ENCODE results near the gene ORC6.

ORC6 gene

GRCh38 chr16:46701615-46702014, 12.2 kb downstream of the ORC6 start:
- Histone ChIP-seq H3K9ac (ENCODE audit: low read length) (no peak overlapping the region), H3K9me3 (ENCODE audit: control insufficient read depth, insufficient read depth, low read depth, low read length) (no peaks in the 10 kb centered on the region), H3K36me3 (ENCODE audit: control insufficient read depth, insufficient read depth, low read length) (peaks cover 42% of the 10 kb centered on the region), H3K4me1 (ENCODE audit: control insufficient read depth, insufficient read depth, low read length) (no peaks in the 10 kb centered on the region), H3K4me3 (ENCODE audit: low read depth, low read length) (no peak overlapping the region), H3K27me3 (ENCODE audit: control insufficient read depth, insufficient read depth, low read length) (no peaks in the 10 kb centered on the region), H3K27ac (ENCODE audit: low read depth, low read length) (no peak overlapping the region)

- Histone ChIP-seq H3K4me3 (ENCODE audit: low read depth, low read length) (no peak overlapping the region), H3K36me3 (ENCODE audit: control insufficient read depth, insufficient read depth, low read length) (peaks cover 37% of the 10 kb centered on the region)
Measured at GRCh38 chr16:46702030-46702429, 12.6 kb downstream of the ORC6 start.

DNA sequence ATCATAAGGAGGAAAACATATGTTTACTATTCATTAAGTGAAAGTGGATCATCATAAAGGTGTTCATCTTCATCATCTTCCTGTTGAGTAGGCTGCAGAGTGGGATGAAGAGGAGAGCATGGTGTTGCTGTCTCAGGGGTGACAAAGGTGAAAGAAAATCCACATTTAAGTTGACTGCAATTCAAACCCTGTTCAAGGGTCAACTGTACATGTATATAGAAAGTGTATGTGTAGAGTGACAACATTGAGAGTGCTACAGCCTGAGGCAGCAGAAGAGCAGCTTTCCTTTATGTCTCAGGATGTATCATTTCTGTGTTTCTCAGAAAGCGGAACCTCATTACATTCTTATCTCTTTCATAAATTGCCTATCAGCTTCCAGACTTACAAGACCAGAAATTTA, 17.2 kb downstream of the ORC6 start:
- no peaks in the 10 kb centered on the region for H3K9me3 ChIP-seq (ENCODE audit: control insufficient read depth, insufficient read depth, low read depth, low read length)
- H3K27ac ChIP-seq (ENCODE audit: low read depth, low read length) = no peak overlapping the region
- no peaks in the 10 kb centered on the region for H3K4me1 ChIP-seq (ENCODE audit: control insufficient read depth, insufficient read depth, low read length)

More at GRCh38 chr16:46702030-46702429, 12.6 kb downstream of the ORC6 start:
- Histone ChIP-seq H3K27me3 (ENCODE audit: control insufficient read depth, insufficient read depth, low read length) (no peaks in the 10 kb centered on the region), H3K9ac (ENCODE audit: low read length) (no peak overlapping the region), H3K9me3 (ENCODE audit: control insufficient read depth, insufficient read depth, low read depth, low read length) (no peaks in the 10 kb centered on the region), H3K4me1 (ENCODE audit: control insufficient read depth, insufficient read depth, low read length) (no peaks in the 10 kb centered on the region), H3K27ac (ENCODE audit: low read depth, low read length) (no peak overlapping the region)

GRCh38 chr16:46709469-46710005, 20.1 kb downstream of the ORC6 start:
- no peaks in the 10 kb centered on the region for H3K27me3 ChIP-seq (ENCODE audit: control insufficient read depth, insufficient read depth, low read length)
- no peaks in the 10 kb centered on the region for H3K36me3 ChIP-seq (ENCODE audit: control insufficient read depth, insufficient read depth, low read length)
- no peaks in the 10 kb centered on the region for H3K4me1 ChIP-seq (ENCODE audit: control insufficient read depth, insufficient read depth, low read length)
- H3K27ac ChIP-seq (ENCODE audit: low read depth, low read length) = no peak overlapping the region
- no peaks in the 10 kb centered on the region for H3K9me3 ChIP-seq (ENCODE audit: control insufficient read depth, insufficient read depth, low read depth, low read length)
- no peak overlapping the region for H3K4me3 ChIP-seq (ENCODE audit: low read depth, low read length)
- no peak overlapping the region for H3K9ac ChIP-seq (ENCODE audit: low read length)

More for the DNA sequence above, 17.2 kb downstream of the ORC6 start:
- Histone ChIP-seq H3K4me3 (ENCODE audit: low read depth, low read length) (no peak overlapping the region), H3K9ac (ENCODE audit: low read length) (no peak overlapping the region), H3K36me3 (ENCODE audit: control insufficient read depth, insufficient read depth, low read length) (peaks cover 6% of the 10 kb centered on the region), H3K27me3 (ENCODE audit: control insufficient read depth, insufficient read depth, low read length) (no peaks in the 10 kb centered on the region)

GRCh38 chr16:46711106-46712058, 21.9 kb downstream of the ORC6 start:
- Histone ChIP-seq H3K9ac (ENCODE audit: low read length) (no peak overlapping the region), H3K36me3 (ENCODE audit: control insufficient read depth, insufficient read depth, low read length) (no peaks in the 10 kb centered on the region), H3K9me3 (ENCODE audit: control insufficient read depth, insufficient read depth, low read depth, low read length) (no peaks in the 10 kb centered on the region), H3K27ac (ENCODE audit: low read depth, low read length) (no peak overlapping the region), H3K27me3 (ENCODE audit: control insufficient read depth, insufficient read depth, low read length) (no peaks in the 10 kb centered on the region), H3K4me1 (ENCODE audit: control insufficient read depth, insufficient read depth, low read length) (no peaks in the 10 kb centered on the region), H3K4me3 (ENCODE audit: low read depth, low read length) (no peak overlapping the region)

- H3K27me3 ChIP-seq (ENCODE audit: control insufficient read depth, insufficient read depth, low read length) = no peaks in the 10 kb centered on the region
- no peaks in the 10 kb centered on the region for H3K4me1 ChIP-seq (ENCODE audit: control insufficient read depth, insufficient read depth, low read length)
- H3K9ac ChIP-seq (ENCODE audit: low read length) = no peak overlapping the region
- no peak overlapping the region for H3K4me3 ChIP-seq (ENCODE audit: low read depth, low read length)
- H3K27ac ChIP-seq (ENCODE audit: low read depth, low read length) = no peak overlapping the region
- H3K36me3 ChIP-seq (ENCODE audit: control insufficient read depth, insufficient read depth, low read length) = no peaks in the 10 kb centered on the region
- H3K9me3 ChIP-seq (ENCODE audit: control insufficient read depth, insufficient read depth, low read depth, low read length) = no peaks in the 10 kb centered on the region
Measured at GRCh38 chr16:46712911-46713310, 23.5 kb downstream of the ORC6 start.

GRCh38 chr16:46713634-46714033, 24.2 kb downstream of the ORC6 start:
- no peak overlapping the region for H3K9ac ChIP-seq (ENCODE audit: low read length)
- H3K36me3 ChIP-seq (ENCODE audit: control insufficient read depth, insufficient read depth, low read length) = no peaks in the 10 kb centered on the region
- H3K9me3 ChIP-seq (ENCODE audit: control insufficient read depth, insufficient read depth, low read depth, low read length) = no peaks in the 10 kb centered on the region
- no peaks in the 10 kb centered on the region for H3K27me3 ChIP-seq (ENCODE audit: control insufficient read depth, insufficient read depth, low read length)
- no peak overlapping the region for H3K4me3 ChIP-seq (ENCODE audit: low read depth, low read length)
- no peaks in the 10 kb centered on the region for H3K4me1 ChIP-seq (ENCODE audit: control insufficient read depth, insufficient read depth, low read length)
- no peak overlapping the region for H3K27ac ChIP-seq (ENCODE audit: low read depth, low read length)

GRCh38 chr16:46714797-46715591, 25.5 kb downstream of the ORC6 start:
- no peaks in the 10 kb centered on the region for H3K27me3 ChIP-seq (ENCODE audit: control insufficient read depth, insufficient read depth, low read length)
- no peak overlapping the region for H3K27ac ChIP-seq (ENCODE audit: low read depth, low read length)
- no peaks in the 10 kb centered on the region for H3K36me3 ChIP-seq (ENCODE audit: control insufficient read depth, insufficient read depth, low read length)
- no peak overlapping the region for H3K9ac ChIP-seq (ENCODE audit: low read length)
- H3K9me3 ChIP-seq (ENCODE audit: control insufficient read depth, insufficient read depth, low read depth, low read length) = no peaks in the 10 kb centered on the region
- no peaks in the 10 kb centered on the region for H3K4me1 ChIP-seq (ENCODE audit: control insufficient read depth, insufficient read depth, low read length)
- H3K4me3 ChIP-seq (ENCODE audit: low read depth, low read length) = no peak overlapping the region

DNA sequence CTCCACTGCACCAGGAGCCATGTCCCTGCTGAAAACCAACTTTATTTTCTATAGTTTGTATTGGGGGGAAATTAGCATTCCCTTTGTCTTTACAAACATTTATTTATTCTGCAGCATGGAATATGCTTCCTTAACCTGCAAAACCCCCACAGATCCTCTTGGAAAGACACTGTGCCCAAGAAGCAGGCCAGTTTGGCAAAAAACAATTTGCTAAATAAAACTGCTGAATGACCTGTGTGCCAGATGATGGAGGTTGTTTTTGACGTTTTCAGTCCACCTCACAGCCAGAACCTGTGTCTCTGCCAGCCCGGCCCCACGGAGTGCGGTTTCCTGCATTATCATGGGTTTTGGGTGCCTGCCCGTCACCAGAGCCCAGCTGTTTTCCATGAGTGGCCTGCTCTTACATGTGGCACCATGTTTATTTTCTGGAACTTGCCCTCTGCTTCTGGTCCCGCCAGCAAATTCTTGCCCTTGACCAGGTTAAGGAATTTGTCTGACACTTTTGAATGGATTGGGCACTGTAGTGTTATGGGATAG, 26.4 kb downstream of the ORC6 start:
- no peaks in the 10 kb centered on the region for H3K9me3 ChIP-seq (ENCODE audit: control insufficient read depth, insufficient read depth, low read depth, low read length)
- no peaks in the 10 kb centered on the region for H3K4me1 ChIP-seq (ENCODE audit: control insufficient read depth, insufficient read depth, low read length)
- H3K36me3 ChIP-seq (ENCODE audit: control insufficient read depth, insufficient read depth, low read length) = no peaks in the 10 kb centered on the region
- no peaks in the 10 kb centered on the region for H3K27me3 ChIP-seq (ENCODE audit: control insufficient read depth, insufficient read depth, low read length)
- no peak overlapping the region for H3K4me3 ChIP-seq (ENCODE audit: low read depth, low read length)
- H3K9ac ChIP-seq (ENCODE audit: low read length) = no peak overlapping the region
- no peak overlapping the region for H3K27ac ChIP-seq (ENCODE audit: low read depth, low read length)

DNA sequence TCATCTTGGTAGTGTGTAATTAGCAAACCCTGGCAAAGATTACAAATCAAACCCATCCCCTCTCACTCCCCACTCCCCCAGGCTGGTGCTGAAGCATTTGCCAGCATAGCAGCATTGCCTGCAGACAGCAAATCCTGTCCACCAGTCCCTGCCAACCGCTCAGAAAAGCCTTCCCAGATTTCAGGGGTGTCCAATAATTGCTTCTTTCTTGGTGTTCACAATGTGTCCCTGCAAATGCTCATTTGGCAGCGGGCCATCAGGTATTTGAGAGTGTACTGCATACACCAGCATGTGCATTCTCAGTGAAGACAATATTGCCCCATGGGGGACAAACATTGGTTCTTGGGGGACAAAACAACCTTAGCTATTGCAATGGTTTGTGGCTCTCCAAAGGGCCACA, 28.2 kb downstream of the ORC6 start:
- no peak overlapping the region for H3K9ac ChIP-seq (ENCODE audit: low read length)
- H3K27me3 ChIP-seq (ENCODE audit: control insufficient read depth, insufficient read depth, low read length) = no peaks in the 10 kb centered on the region
- no peak overlapping the region for H3K4me3 ChIP-seq (ENCODE audit: low read depth, low read length)
- no peaks in the 10 kb centered on the region for H3K9me3 ChIP-seq (ENCODE audit: control insufficient read depth, insufficient read depth, low read depth, low read length)
- H3K4me1 ChIP-seq (ENCODE audit: control insufficient read depth, insufficient read depth, low read length) = no peaks in the 10 kb centered on the region
- no peaks in the 10 kb centered on the region for H3K36me3 ChIP-seq (ENCODE audit: control insufficient read depth, insufficient read depth, low read length)
- H3K27ac ChIP-seq (ENCODE audit: low read depth, low read length) = no peak overlapping the region

Measured in HUES6 (cell line).